Activated CD8-positive, alpha-beta memory T cell treated with anti-CD3 and anti-CD28 coated beads, Interleukin-2, amount 50 U/mL, for 4 hours (primary cell): Measurements from ENCODE around the gene ZNF480.
A peak's percentile ranks its signal among the peaks of the same experiment; 100 is the strongest.

ENCODE experiments used
- DNase-seq: peaks from one replicate; pipeline ENCODE4 v3.0.0-alpha.2; 2020

The ZNF480 gene

DNA sequence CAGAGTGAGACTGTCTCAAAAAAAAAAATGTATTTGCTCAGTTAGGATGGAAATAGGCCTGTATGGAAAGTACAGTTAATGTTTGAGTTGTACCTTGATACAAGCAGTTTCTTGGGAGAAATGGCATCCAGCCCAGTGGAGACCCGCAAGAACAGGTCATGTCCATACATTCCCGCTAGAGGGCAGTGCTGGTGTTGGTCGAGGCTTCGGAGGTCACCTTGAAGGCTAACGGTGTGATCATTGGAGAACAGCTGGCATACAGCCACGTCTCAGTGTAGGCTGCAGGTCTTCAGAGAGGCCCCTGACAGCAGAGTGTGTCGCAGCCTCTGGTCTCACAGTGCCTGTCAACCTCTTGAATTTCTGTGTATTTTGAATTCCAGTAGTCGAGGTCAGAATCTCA, 46.6 kb downstream of the ZNF480 start:
- peak; percentile 43 for DNase-seq

DNA sequence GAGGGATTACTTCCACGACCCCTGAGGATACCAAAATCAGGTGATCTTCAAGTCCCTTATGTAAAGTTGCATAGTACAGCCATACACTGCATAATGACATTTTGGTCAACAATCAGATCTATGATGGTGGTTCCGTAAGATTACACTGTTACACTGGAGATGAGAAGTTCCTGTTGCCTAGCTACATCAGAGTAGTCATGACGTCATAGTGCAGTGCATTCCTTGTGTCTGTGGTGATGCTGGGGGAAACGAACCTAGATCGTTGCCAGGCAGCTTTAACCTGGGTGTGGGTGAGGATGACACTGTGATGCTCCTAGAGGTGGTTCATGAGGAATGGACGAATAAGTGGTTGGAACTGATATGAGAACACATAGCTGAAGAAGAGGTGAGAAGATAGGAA, 48.2 kb downstream of the ZNF480 start:
- no peak for DNase-seq

DNA sequence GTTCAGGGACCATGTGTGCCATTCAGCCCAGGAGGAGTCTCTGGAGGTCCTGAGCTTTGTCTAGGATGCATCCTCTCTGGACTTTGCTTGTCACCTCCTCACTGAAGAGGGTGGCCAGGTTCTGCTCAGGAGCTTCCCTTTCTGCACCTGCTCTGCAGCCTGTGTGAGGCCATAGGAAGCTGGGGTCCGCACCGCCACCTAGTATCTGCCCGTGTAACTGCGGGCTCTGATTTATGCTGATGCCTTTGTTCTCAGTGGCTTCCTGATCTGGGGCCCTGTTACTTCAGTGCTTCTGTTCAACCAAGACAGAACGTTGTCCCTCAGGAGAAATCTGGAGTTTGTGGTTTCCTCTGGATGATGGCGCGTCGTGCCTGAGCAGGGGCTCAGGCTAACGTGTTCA, 54.5 kb downstream of the ZNF480 start:
- no peak for DNase-seq

DNA sequence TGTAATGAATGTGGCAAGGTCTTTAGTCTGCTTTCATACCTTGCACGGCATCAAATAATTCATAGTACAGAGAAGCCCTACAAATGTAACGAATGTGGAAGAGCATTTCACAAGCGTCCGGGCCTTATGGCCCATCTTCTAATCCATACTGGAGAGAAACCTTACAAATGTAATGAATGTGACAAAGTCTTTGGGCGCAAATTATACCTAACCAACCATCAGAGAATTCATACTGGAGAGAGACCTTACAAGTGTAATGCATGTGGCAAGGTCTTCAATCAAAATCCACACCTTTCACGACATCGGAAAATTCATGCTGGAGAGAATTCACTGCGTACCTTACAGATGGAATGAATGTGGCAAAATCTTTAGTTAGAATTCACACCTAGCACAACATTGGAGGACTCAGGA, 69.5 kb downstream of the ZNF480 start:
- no peak for DNase-seq

DNA sequence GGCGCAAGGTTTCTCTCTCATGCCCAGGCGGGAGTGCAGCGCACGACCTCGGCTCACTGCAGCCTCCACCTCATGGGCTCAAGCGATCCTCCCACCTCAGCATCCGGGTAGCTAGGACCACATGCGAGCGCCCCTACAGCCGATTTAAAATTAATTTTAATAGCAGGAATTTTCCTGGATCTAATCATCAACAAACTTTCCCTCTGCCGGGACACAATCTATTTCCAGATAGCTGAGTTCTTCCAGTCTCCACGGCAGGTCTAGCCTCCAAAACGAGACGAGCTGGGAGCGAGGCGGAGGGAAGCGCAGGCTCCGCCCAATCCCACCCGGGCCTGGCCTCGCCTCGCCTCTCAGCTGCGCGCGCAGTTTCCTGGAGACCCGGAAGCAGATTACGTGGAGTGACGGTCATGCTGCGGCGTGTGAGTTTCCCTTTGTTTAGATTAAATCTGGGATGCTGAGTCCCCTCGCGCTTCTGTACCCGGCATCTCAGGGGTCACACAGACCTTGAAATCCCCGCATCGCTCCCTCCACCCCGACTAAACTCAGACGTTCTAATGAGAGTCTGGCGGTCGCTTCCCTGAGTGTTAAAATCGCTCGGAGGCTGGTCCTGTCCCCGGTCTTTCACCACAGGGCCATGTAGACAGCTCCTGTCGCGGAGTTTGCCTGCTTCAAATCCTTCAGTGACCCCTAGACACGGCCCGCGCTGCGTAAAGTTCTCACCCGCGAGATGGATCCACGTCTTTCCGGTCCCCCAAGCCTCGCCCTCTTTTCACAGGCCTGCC, 72.8 kb downstream of the ZNF480 start, which contains the start of gene ZNF880:
Gene ZNF880, plus strand, starts transcription at position 365 of the 782 bp plus-strand sequence. Its CDS starts 43 bp downstream, at position 408.
- peak; percentile 91 for DNase-seq

DNA sequence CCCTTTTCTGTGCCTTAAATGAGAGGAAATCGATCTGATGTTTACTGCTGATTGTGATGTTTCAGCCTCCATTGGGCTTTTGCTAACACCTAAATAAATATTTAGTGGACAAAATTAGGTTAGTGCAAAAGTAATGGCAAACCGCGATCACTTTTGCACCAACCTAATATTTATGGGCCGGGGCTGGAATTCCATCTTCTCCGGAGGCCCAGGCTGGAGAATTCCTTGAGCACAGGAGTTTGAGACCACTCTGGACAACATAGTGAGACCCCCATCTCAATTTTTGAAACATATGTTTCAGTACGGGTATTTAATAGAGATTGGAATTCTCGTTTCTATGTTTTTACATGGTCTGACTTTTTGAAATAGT, 73.4 kb downstream of the ZNF480 start:
- no peak for DNase-seq
